Astrocyte (in vitro differentiated cells and primary cell): ENCODE data around the gene AP3B1. TPM values are rescaled to one million over a fixed set of nuclear protein-coding genes. Genes with fewer than 3 reads are reported as not detected.

Experiments
- DNase-seq: peaks from one replicate; pipeline ENCODE4 v3.0.0-alpha.2; 2010; ENCODE audit warnings: low read depth
- FAIRE-seq: peaks from 2 replicates; lab custom pipeline; 2011; peaks lifted over from hg19 to GRCh38; lab: Jason Lieb, UNC
- H2AFZ ChIP-seq: 2 replicates; pipeline ENCODE4 v1.6.0; 2012; ENCODE audit warnings: low read depth, low read length, inconsistent platforms
- H3K27ac ChIP-seq: 2 replicates; pipeline ENCODE4 v1.5.1; 2011; ENCODE audit warnings: low read depth, low read length, inconsistent platforms
- H3K27me3 ChIP-seq: 2 replicates; pipeline ENCODE4 v1.6.0; 2011; ENCODE audit warnings: low read length, inconsistent platforms; ENCODE audit not compliant: insufficient read depth
- H3K36me3 ChIP-seq: 2 replicates; pipeline ENCODE4 v1.5.1; 2011; ENCODE audit warnings: low read length, inconsistent platforms; ENCODE audit not compliant: insufficient read depth
- H3K4me1 ChIP-seq: 2 replicates; pipeline ENCODE4 v1.5.1; 2011; ENCODE audit warnings: low read length, inconsistent platforms; ENCODE audit not compliant: insufficient read depth
- H3K4me2 ChIP-seq: 2 replicates; pipeline ENCODE4 v1.6.0; 2012; ENCODE audit warnings: low read length, inconsistent platforms
- H3K4me3 ChIP-seq: 2 replicates; pipeline ENCODE4 v1.5.1; 2011; ENCODE audit warnings: low read depth, mild to moderate bottlenecking, low read length, inconsistent platforms; ENCODE audit not compliant: insufficient read depth
- H3K79me2 ChIP-seq: 2 replicates; pipeline ENCODE4 v1.6.0; 2012; ENCODE audit warnings: mild to moderate bottlenecking, low read length, inconsistent platforms; ENCODE audit not compliant: insufficient read depth
- H3K9ac ChIP-seq: 2 replicates; pipeline ENCODE4 v1.6.0; 2012; ENCODE audit warnings: mild to moderate bottlenecking, low read length, inconsistent platforms
- H3K9me3 ChIP-seq: 2 replicates; pipeline ENCODE4 v1.5.1; 2012; ENCODE audit warnings: low read depth, mild to moderate bottlenecking, low read length, inconsistent platforms; ENCODE audit not compliant: insufficient read depth
- H4K20me1 ChIP-seq: 2 replicates; pipeline ENCODE4 v1.6.0; 2012; ENCODE audit warnings: low read length, inconsistent platforms; ENCODE audit not compliant: insufficient read depth
- H3K27ac Mint-ChIP-seq: one replicate; pipeline ENCODE4 v1.8.0; 2021; ENCODE audit warnings: mild to moderate bottlenecking, mixed read lengths; ENCODE audit not compliant: unreplicated experiment
- H3K27me3 Mint-ChIP-seq: one replicate; pipeline ENCODE4 v1.8.0; 2021; ENCODE audit warnings: low read depth, mixed read lengths; ENCODE audit not compliant: unreplicated experiment
- H3K36me3 Mint-ChIP-seq: one replicate; pipeline ENCODE4 v1.8.0; 2021; ENCODE audit warnings: low read depth, mixed read lengths; ENCODE audit not compliant: unreplicated experiment
- H3K4me1 Mint-ChIP-seq: one replicate; pipeline ENCODE4 v1.8.0; 2021; ENCODE audit warnings: low read depth, mixed read lengths; ENCODE audit not compliant: unreplicated experiment
- H3K4me3 Mint-ChIP-seq: one replicate; pipeline ENCODE4 v1.8.0; 2021; ENCODE audit warnings: mild to moderate bottlenecking, moderate library complexity, mixed read lengths; ENCODE audit not compliant: unreplicated experiment
- H3K9me3 Mint-ChIP-seq: one replicate; pipeline ENCODE4 v1.8.0; 2021; ENCODE audit warnings: mild to moderate bottlenecking, mixed read lengths; ENCODE audit not compliant: unreplicated experiment
- EZH2 ChIP-seq: IDR thresholded peaks from 2 replicates; pipeline ENCODE4 v1.6.1; 2012; ENCODE audit warnings: mild to moderate bottlenecking, low read length, inconsistent platforms; ENCODE audit not compliant: insufficient read depth
- total RNA-seq: library from RNA; stranded (reverse); gene quantifications from 2 replicates; pipeline ENCODE4 v1.2.1, GENCODE V29; 2021
- TF ChIP-seq, protein P1 (sequence below): IDR thresholded peaks from 2 replicates; pipeline ENCODE4 v1.5.1; 2011; ENCODE audit warnings: low read depth, mild to moderate bottlenecking, inconsistent platforms, low read length, moderate library complexity; ENCODE audit not compliant: insufficient read depth

Gene AP3B1
- total RNA-seq, 1 donor from 2014 or later, result 64.8 TPM

DNA sequence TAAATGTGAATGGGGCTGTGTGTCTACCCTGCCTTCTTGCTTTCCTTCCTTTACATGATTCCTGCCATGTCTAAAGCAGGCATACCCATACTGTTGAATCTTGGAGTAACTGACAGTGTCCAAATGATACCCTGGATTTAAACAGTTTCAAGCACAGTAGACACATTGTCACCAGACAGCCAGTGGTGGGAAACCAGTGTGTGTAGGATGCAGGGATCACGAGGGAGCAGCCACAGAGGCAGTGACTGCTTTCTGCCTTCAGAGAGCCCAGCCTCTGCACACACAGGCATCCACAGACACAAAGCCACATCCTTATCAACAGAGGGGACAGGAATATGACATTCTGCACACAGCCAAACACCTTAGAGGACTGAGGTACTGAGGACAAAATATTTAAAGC is 334.2 kb downstream of the AP3B1 start:
- Mint-ChIP-seq H3K27ac (no peak overlapping the region), H3K4me1 (peaks cover 12% of the 10 kb centered on the region), H3K36me3 (no peaks in the 10 kb centered on the region), H3K9me3 (peaks cover 3% of the 10 kb centered on the region), H3K4me3 (no peak overlapping the region), H3K27me3 (peaks cover 57% of the 10 kb centered on the region)
- Histone ChIP-seq H3K9ac (no peak overlapping the region), H3K79me2 (no peaks in the 10 kb centered on the region), H3K4me3 (no peak overlapping the region), H3K27me3 (peaks cover 52% of the 10 kb centered on the region), H3K36me3 (no peaks in the 10 kb centered on the region), H3K9me3 (no peaks in the 10 kb centered on the region), H3K4me2 (no peak overlapping the region), H3K27ac (no peak overlapping the region), H2AFZ (no peak overlapping the region), H4K20me1 (no peaks in the 10 kb centered on the region), H3K4me1 (no peaks in the 10 kb centered on the region)
- TF ChIP-seq, protein P1, sequence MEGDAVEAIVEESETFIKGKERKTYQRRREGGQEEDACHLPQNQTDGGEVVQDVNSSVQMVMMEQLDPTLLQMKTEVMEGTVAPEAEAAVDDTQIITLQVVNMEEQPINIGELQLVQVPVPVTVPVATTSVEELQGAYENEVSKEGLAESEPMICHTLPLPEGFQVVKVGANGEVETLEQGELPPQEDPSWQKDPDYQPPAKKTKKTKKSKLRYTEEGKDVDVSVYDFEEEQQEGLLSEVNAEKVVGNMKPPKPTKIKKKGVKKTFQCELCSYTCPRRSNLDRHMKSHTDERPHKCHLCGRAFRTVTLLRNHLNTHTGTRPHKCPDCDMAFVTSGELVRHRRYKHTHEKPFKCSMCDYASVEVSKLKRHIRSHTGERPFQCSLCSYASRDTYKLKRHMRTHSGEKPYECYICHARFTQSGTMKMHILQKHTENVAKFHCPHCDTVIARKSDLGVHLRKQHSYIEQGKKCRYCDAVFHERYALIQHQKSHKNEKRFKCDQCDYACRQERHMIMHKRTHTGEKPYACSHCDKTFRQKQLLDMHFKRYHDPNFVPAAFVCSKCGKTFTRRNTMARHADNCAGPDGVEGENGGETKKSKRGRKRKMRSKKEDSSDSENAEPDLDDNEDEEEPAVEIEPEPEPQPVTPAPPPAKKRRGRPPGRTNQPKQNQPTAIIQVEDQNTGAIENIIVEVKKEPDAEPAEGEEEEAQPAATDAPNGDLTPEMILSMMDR, result no peak
- no peak for TF ChIP-seq EZH2
- no peak for DNase-seq
- FAIRE-seq, result no peak

GRCh38 chr5:77958642-77959330 is 335.7 kb downstream of the AP3B1 start:
- peaks cover 12% of the 10 kb centered on the region for H3K4me1 Mint-ChIP-seq
- TF ChIP-seq EZH2, result no peak
- TF ChIP-seq, protein P1, result no peak
- H3K36me3 Mint-ChIP-seq, result no peaks in the 10 kb centered on the region
- H2AFZ ChIP-seq, result no peak overlapping the region
- no peaks in the 10 kb centered on the region for H3K79me2 ChIP-seq
- H3K27ac Mint-ChIP-seq, result no peak overlapping the region
- peaks cover 47% of the 10 kb centered on the region for H3K27me3 Mint-ChIP-seq
- no peak overlapping the region for H3K9ac ChIP-seq
- no peaks in the 10 kb centered on the region for H3K36me3 ChIP-seq
- H3K4me2 ChIP-seq, result no peak overlapping the region
- H3K27ac ChIP-seq, result no peak overlapping the region
- H3K4me1 ChIP-seq, result no peaks in the 10 kb centered on the region
- no peak overlapping the region for H3K4me3 ChIP-seq
- H4K20me1 ChIP-seq, result no peaks in the 10 kb centered on the region
- DNase-seq, result no peak
- H3K4me3 Mint-ChIP-seq, result peak overlapping the region; percentile 54
- no peaks in the 10 kb centered on the region for H3K9me3 ChIP-seq
- no peak for FAIRE-seq
- H3K27me3 ChIP-seq, result peaks cover 49% of the 10 kb centered on the region
- no peaks in the 10 kb centered on the region for H3K9me3 Mint-ChIP-seq

DNA sequence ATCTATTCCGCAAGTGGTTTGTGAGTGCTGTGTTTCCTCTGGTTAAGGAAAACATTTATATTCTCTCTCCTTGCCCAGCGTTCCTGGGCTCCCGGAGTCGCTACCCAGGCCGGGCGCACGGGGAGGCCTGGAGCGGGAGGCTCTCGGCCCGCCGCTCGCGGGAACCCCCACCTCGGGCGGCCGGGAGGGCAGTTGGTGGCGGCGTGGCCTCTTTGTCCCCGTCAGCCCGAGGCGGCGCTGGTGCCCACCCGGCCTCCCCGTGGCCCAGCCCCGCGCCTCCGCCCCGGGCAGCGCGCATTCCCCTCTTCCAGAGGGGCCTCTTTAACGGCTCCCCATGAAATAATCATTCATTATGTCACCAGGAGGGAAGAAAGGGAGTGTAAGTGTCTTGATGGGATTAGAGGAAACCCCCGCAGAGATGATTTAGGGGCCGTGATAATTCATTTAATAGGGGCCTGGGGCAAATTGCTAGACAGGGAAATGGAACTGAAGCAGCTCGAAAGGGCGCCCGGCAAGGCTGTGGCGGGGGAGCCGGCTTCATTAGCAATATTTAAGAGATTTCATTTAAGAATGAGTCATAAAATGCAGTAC is 336.5 kb downstream of the AP3B1 start:
- Histone ChIP-seq H3K27me3 (peaks cover 46% of the 10 kb centered on the region), H3K4me3 (peak overlapping the region; percentile 25), H3K9ac (no peak overlapping the region), H3K27ac (no peak overlapping the region), H4K20me1 (no peaks in the 10 kb centered on the region), H3K4me1 (no peaks in the 10 kb centered on the region), H3K9me3 (no peaks in the 10 kb centered on the region), H2AFZ (peak overlapping the region; percentile 46), H3K36me3 (no peaks in the 10 kb centered on the region), H3K4me2 (peak overlapping the region; percentile 75), H3K79me2 (no peaks in the 10 kb centered on the region)
- no peak for DNase-seq
- Mint-ChIP-seq H3K9me3 (no peaks in the 10 kb centered on the region), H3K4me1 (peaks cover 12% of the 10 kb centered on the region), H3K4me3 (peak overlapping the region; percentile 57), H3K36me3 (no peaks in the 10 kb centered on the region), H3K27me3 (peaks cover 43% of the 10 kb centered on the region), H3K27ac (no peak overlapping the region)
- FAIRE-seq, result no peak
- TF ChIP-seq, protein P1, result no peak
- TF ChIP-seq EZH2, result peak; percentile 77
